Upper lobe of left lung (tissue), 4 donors: ENCODE results near the gene MYH7B.

ENCODE experiments used
- CTCF ChIP-seq, 6 experiments: fragments of 450-650 bp in 4 of 6; fragments of 200-600 bp in 2 of 6; sonication (generic) in 2 of 6; IDR thresholded peaks; one replicate each; pipeline ENCODE4 v1.5.1; 2016 to 2019; ENCODE audit warnings: antibody characterized with exemption in 6 of 6
- EP300 ChIP-seq, 4 donors: sonication (generic); formaldehyde crosslinking; IDR thresholded peaks; one replicate each; pipeline ENCODE4 v1.5.1; 2017; ENCODE audit warnings: antibody characterized with exemption in 4 of 4, control low read depth in 2 of 4
- POLR2A ChIP-seq, 4 donors: fragments of 450-650 bp; IDR thresholded peaks; one replicate each; pipeline ENCODE4 v1.5.1; 2016 to 2017; ENCODE audit warnings: antibody characterized with exemption in 4 of 4, mild to moderate bottlenecking in 2 of 4
- POLR2AphosphoS5 ChIP-seq, 2 donors: sonication (generic); formaldehyde crosslinking; IDR thresholded peaks; one replicate each; pipeline ENCODE4 v1.5.1; 2017; ENCODE audit warnings: antibody characterized with exemption in 2 of 2

- TF ChIP-seq CTCF (IDR thresholded peaks at IDR 0.05) = no peak
- no peak for TF ChIP-seq POLR2AphosphoS5 (IDR thresholded peaks at IDR 0.05)
- TF ChIP-seq EP300 (IDR thresholded peaks at IDR 0.05) = no peak
- TF ChIP-seq POLR2A (IDR thresholded peaks at IDR 0.05) = no peak
Measured at GRCh38 chr20:34999021-34999451, 43.4 kb downstream of the MYH7B start.
